Right lobe of liver (tissue), 4 donors: ENCODE results near the gene SYTL3.

Experiments
- CTCF ChIP-seq, 4 donors: fragments of 200-600 bp in 3 of 4; fragments of 450-650 bp in 1 of 4; IDR thresholded peaks; one replicate each; pipeline versions ENCODE4 v1.5.1 to v1.8.0; 2016 to 2022; ENCODE audit warnings: antibody characterized with exemption in 4 of 4, mild to moderate bottlenecking in 2 of 4
- POLR2A ChIP-seq: fragments of 450-650 bp; IDR thresholded peaks from one replicate; pipeline ENCODE4 v1.6.1; 2017; ENCODE audit warnings: antibody characterized with exemption, mild to moderate bottlenecking
- donor health status: DM: no; HTN: no; CAD: no.
- donor health status: DM: no; HTN: no; CAD: no.
- donor health status: DM: no; HTN: yes; CAD: no.

- TF ChIP-seq CTCF (IDR thresholded peaks at IDR 0.05) = no peak
- TF ChIP-seq POLR2A = no peak
These were observed 109.2 kb downstream of the SYTL3 start for GRCh38 chr6:158758941-158759479.
